SK-N-DZ (cell line): Measurements from ENCODE around the gene PGPEP1.
"Not testable (repeated sequence)": the region's sequence is repeated elsewhere in the genome, so short reads cannot be mapped to it uniquely, and the experiment has no call there.

Source experiments
- DNase-seq: peaks from one replicate; pipeline ENCODE4 v3.0.0-alpha.2; 2015; ENCODE audit warnings: low spot score

PGPEP1 gene

GRCh38 chr19:18390065-18390907, 49.9 kb downstream of the PGPEP1 start:
- DNase-seq: no peak

- DNase-seq: no peak
Observed at GRCh38 chr19:18391509-18392075, 51.2 kb downstream of the PGPEP1 start.

- no peak for DNase-seq
Observed at GRCh38 chr19:18392417-18392816, 52.0 kb downstream of the PGPEP1 start.

- no peak for DNase-seq
Observed at GRCh38 chr19:18392926-18393325, 52.5 kb downstream of the PGPEP1 start.

GRCh38 chr19:18393836-18394235, 53.4 kb downstream of the PGPEP1 start:
- no peak for DNase-seq

GRCh38 chr19:18396471-18397241, 56.3 kb downstream of the PGPEP1 start:
- DNase-seq: no peak

GRCh38 chr19:18397242-18398202, 57.1 kb downstream of the PGPEP1 start, which contains the start of gene LRRC25:
Gene LRRC25, minus strand, starts transcription at chr19:18397622. Its CDS starts 659 bp downstream, at chr19:18396963.
- no peak for DNase-seq

GRCh38 chr19:18399008-18399407, 58.6 kb downstream of the PGPEP1 start:
- no peak for DNase-seq

- peak; percentile 57 for DNase-seq
Observed at GRCh38 chr19:18401580-18402112, 61.2 kb downstream of the PGPEP1 start.

GRCh38 chr19:18402455-18403248, 62.3 kb downstream of the PGPEP1 start:
- not testable (repeated sequence) for DNase-seq

- DNase-seq: not testable (repeated sequence)
Observed at GRCh38 chr19:18405754-18406153, 65.4 kb downstream of the PGPEP1 start.

GRCh38 chr19:18406749-18407148, 66.4 kb downstream of the PGPEP1 start:
- DNase-seq: no peak

- no peak for DNase-seq
Observed at GRCh38 chr19:18408053-18408476, 67.7 kb downstream of the PGPEP1 start.

GRCh38 chr19:18412610-18413239, 72.3 kb downstream of the PGPEP1 start:
- DNase-seq: no peak

GRCh38 chr19:18414504-18415177, 74.2 kb downstream of the PGPEP1 start:
- no peak for DNase-seq

GRCh38 chr19:18415178-18415867, 74.9 kb downstream of the PGPEP1 start:
- DNase-seq: no peak

- peak; percentile 75 for DNase-seq
Observed at GRCh38 chr19:18416778-18417249, 76.4 kb downstream of the PGPEP1 start.
